ENCODE measurements around the gene PDIA6. TPM values are rescaled to one million over a fixed set of nuclear protein-coding genes. Genes with fewer than 3 reads are reported as not detected.

Gene PDIA6
- total and polyA plus RNA-seq, 4 donors: 159 to 348 (median 246) TPM

GRCh38 chr2:10783421-10783820, 29.2 kb downstream of the PDIA6 start:
- WGBS: 92% methylated on average over 4 of the region's 4 CpGs
- DNase-seq (ENCODE audit: low spot score): no peak
- Histone ChIP-seq H3K4me3 (ENCODE audit: low read depth in 1 of 3, low read length in 3 of 3) (no peak overlapping the region), H3K9ac (ENCODE audit: low read depth in 1 of 2, low read length in 2 of 2) (no peak overlapping the region), H3K9me3 (ENCODE audit: control insufficient read depth in 4 of 4, low read length in 3 of 4) (no peaks in the 10 kb centered on the region), H3K36me3 (ENCODE audit: control insufficient read depth in 4 of 4, insufficient read depth in 3 of 4, low read depth in 1 of 4, low read length in 3 of 4) (peaks cover 36 to 73% (median 60%) of the 10 kb centered on the region in 4 donors), H3K4me1 (ENCODE audit: control insufficient read depth in 4 of 4, insufficient read depth in 4 of 4, low read length in 3 of 4) (no peaks in the 10 kb centered on the region), H3K27ac (ENCODE audit: low read depth in 1 of 2, low read length in 2 of 2) (no peak overlapping the region), H3K27me3 (ENCODE audit: control insufficient read depth in 4 of 4, insufficient read depth in 4 of 4, low read length in 3 of 4) (no peaks in the 10 kb centered on the region)
- TF ChIP-seq GABPA (IDR thresholded peaks at IDR 0.05 in 1 of 2, conservative IDR thresholded peaks at IDR 0.05 in 1 of 2): no peak
- no peak for TF ChIP-seq TAF1 (conservative IDR thresholded peaks at IDR 0.05)
- no peak for TF ChIP-seq FOXA1 (IDR thresholded peaks at IDR 0.05)
- TF ChIP-seq RAD21 (IDR thresholded peaks at IDR 0.05): no peak
- no peak for TF ChIP-seq SP1 (IDR thresholded peaks at IDR 0.05)
- no peak for TF ChIP-seq EGR1 (IDR thresholded peaks at IDR 0.05; ENCODE audit: low read depth in 2 of 2)
- TF ChIP-seq MAX (IDR thresholded peaks at IDR 0.05): no peak
- no peak for TF ChIP-seq NR2F2 (IDR thresholded peaks at IDR 0.05)
- no peak for TF ChIP-seq REST (IDR thresholded peaks at IDR 0.05)
- TF ChIP-seq RXRA (IDR thresholded peaks at IDR 0.05): no peak
- TF ChIP-seq FOXA2 (IDR thresholded peaks at IDR 0.05): no peak
- TF ChIP-seq HNF4G (IDR thresholded peaks at IDR 0.05): no peak
- TF ChIP-seq ZBTB33 (IDR thresholded peaks at IDR 0.05): no peak
- TF ChIP-seq HNF4A (conservative IDR thresholded peaks at IDR 0.05): no peak
- no peak for TF ChIP-seq ATF3 (IDR thresholded peaks at IDR 0.05)
- no peak for TF ChIP-seq JUND (IDR thresholded peaks at IDR 0.05)
- TF ChIP-seq CTCF (IDR thresholded peaks at IDR 0.05; ENCODE audit: low read depth, low read length, missing input control): no peak
- TF ChIP-seq YY1 (IDR thresholded peaks at IDR 0.05): no peak
